HUDEP-2 (cell line): Measurements from ENCODE around the gene LCN15.

Source experiments
- DNase-seq, 76 experiments: peaks; one replicate each; lab custom pipeline; 2025; ENCODE audit not compliant: unreplicated experiment in 76 of 76; lab: John Stamatoyannopoulos, UW

The LCN15 gene

DNA sequence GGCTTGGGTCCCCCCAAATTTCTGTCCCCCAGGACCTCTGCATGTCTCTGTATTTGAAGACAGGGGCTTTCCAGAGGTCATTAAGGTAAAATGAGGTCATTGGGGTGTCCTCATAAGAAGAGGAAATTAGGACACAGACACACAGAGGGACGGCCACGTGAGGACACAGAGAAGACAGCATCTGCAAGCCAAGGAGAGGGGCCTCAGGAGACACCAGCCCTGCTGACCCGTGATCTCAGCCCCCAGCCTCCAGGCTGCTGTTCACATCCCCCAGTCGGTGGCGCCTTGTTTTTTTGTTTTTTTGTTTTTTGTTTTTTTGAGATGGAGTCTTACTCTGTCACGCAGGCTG lies 30.7 kb upstream of the LCN15 start:
- no peak for DNase-seq

DNA sequence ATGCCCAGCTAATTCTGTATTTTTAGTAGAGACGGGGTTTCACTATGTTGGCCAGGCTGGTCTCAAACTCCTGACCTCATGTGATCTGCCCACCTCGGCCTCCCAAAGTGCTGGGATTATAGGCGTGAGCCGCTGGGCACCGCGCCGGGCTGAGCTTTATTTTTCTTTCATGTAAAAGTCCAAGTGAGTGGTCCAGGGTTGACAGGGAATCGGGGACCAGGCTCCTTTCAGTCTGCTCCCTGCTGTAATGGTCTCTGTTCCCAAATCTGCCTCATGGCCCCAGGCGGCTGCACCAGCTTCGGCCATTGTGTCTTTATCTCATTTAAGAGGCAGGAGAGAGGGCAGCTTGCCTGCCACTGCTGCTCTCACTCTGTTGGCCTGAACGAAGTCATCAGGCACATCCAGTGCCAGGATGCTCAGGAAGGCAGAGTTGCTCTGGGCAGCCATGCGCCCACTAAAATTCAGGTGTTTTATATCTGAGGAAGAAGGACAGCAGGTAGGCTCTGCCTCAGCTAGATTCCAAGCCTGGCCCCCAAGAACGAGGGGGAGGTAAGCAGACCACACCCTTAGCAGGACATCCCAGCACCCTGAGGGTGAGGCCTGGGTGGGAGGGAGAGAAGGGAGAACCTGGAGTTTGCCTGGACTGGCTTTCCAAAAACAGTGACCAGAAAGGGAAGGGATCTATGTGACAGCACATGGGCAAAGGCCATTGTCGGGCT lies 30.1 kb upstream of the LCN15 start:
- DNase-seq: no peak

DNA sequence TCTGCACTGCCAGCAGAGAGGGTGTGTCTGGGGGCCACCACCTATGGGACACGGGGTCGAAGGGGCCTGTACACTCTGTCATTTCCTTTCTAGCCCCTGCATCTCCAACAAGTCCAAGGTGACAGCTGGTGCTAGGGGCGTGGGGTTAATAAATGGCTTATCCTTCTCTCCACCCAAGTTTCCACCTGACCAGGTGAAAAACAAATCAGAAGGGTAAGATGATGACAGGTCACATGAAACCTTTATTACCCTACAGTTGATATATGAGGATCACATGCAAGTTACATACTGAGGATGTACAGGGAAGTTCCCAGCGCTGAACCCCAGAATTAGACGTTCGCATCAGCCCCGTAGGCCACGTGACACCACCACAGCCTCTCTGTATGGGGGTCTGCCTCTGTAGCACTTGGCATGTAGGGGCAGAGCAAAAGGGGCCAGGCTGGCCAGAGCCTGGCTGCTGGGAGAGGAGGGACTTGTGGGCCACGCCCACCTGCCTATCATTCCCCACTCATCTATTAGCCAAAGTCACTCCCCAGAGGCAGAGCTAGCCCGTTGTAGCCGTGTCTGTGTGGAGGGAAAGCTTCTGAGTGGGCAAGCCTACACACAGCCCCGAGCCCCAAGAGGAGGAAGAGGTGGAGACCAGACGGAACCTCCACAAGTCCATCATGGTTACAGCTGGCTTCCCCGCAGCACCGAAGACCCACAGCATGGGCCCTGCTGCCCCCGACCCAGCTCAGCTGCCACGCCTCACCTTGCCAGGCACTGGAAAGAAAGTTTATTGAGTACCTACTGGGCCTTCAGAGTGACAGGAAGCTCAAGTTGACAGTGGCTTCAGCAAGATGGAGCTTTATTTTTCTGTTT lies 29.0 kb upstream of the LCN15 start:
- peak in 59 of 76 experiments; percentile 11 to 74 (median 47) for DNase-seq

DNA sequence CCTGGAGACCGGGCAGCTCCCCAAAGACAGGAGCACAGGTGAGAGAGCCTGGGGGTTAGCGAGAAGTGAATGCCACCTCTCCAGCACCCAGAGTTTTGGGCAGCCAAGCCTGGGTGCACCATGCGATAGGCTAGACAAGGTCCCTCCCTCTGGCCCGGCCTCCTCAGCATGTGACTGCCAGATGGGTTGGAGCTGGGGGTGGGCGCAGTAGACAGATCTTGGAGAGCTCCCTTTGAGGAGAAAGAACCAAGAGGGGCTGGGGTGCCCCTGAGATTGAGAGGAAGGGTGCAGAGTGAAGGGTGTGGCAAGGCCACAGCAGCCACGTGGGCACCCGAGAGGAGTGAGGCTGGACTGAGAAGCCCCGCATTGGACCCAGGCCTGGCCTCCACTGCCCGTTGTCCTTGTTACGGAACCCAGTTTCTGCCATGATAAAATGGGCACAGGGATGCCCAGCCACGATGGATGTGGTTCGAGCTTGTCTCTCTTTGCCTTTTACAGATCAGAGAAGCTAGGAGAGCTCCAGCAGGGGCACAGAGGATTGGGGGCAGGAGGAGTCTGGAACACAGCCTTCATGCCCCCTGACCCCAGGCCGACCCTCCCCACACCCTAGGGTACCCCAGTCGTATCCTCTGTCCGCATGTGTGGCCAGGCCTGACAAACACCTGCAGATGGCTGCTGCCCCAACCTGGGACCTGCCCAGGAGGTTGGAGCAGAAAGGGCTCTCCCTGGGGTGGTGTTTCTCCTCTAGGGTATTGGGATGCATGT lies 28.2 kb upstream of the LCN15 start:
- peak in 36 of 76 experiments; percentile 11 to 60 (median 38) for DNase-seq

DNA sequence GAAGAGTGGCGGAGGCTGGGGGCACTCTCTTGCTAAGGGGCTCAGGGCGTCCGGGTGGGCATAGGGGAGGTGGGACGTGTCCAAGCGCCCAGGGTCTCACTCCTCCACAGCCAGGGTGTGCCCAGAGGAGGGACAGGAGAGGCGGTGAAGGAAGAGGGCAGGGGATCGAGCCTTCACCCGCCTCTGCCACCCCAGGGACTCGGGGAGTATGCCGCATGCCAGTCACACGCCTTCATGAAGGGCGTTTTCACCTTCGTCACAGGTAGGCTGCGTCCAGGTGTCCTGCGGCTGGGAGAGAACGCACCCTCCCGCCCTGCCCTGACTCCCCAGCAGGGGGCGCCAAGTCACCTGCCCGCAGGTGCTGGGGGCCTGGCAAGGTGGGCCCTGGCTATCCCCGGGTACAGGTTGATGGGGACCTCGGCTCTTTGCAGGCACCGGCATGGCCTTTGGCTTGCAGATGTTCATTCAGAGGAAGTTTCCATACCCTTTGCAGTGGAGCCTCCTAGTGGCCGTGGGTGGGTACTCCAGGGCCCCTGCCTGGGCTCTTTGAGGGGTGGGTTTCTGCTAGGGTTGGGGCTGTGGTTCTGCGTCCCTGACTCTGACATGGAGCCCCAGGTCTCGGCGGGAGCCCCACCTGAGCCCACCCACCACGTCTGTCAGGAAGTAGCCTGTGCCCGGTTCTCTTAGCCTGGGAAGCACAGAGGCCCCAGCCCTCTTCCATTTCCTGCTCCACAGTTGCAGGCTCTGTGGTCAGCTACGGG lies 27.4 kb upstream of the LCN15 start:
- peak in 54 of 76 experiments; percentile 10 to 90 (median 49) for DNase-seq

DNA sequence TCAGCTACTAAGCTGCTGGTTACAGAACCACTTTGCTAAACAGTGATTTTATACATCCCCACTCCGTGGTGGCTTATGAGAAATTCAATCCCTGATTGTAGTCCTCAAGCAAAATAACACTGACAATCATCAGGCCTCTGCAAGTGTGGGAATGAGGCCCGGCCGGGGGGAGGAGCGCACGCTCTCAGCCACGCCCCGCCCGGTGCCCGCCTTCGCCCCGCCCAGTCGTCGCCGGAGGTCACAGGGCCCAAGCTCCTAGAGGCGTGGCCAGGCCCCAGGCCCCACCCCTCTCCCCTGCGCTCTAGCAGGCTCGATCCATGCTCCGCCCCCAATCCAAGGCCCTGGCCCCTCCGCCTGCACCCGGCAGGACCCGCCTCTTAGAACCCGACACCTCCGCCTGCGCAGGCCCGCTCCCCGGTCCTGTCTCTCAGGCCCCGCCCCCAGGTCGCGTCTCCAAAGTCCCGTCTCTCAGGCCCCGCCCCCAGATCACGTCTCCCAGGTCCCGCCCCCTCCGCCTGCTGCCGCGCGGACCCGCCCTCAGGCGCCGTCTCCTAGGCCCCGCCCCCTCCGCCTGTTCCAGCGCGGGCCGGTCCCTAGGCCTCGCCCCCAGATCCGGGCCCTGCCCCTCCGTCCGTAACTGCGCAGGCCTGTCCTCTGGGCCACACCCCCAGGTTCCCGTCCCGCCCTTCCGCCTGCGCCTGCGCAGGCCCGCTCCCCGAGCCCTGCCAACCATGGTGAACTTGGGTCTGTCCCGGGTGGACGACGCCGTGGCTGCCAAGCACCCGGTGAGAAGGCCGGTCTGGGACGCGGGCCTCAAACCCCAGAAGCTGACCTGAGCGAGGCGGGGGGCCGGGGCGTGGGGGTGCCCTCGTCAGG lies 26.6 kb upstream of the LCN15 start, which contains the start of gene TMEM141:
TMEM141 (plus strand) TSS at position 705 of the 876 bp plus-strand sequence; CDS start at position 732, 27 bp downstream.
- peak; percentile 83 to 100 (median 99) for DNase-seq

DNA sequence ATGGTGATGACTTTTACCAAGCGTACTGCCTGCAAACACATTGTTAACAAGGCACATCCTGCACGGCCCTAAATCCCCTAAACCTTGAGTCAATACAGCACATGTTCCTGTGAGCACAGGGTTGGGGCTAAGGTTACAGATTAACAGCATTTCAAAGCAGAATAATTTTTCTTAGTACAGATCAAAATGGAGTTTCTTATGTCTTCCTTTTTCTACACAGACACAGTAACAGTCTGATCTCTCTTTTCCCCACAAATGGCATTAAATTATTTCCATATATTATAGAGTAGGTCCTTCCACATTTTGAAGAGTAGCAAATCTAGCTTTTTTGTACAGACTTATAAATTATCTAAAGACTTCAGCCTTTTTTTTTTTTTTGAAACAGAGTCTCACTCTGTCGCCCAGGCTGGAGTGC lies 25.2 kb upstream of the LCN15 start:
- DNase-seq: peak in 1 of 76 experiments; percentile 57

- peak in 50 of 76 experiments; percentile 16 to 75 (median 46) for DNase-seq
Observed at GRCh38 chr9:136788644-136789522, 24.6 kb upstream of the LCN15 start.

GRCh38 chr9:136787690-136788400 lies 23.5 kb upstream of the LCN15 start:
- DNase-seq: peak in 69 of 76 experiments; percentile 32 to 88 (median 71)

- DNase-seq: peak in 4 of 76 experiments; percentile 21 to 35 (median 26)
Observed at GRCh38 chr9:136786983-136787382, 22.7 kb upstream of the LCN15 start.

DNA sequence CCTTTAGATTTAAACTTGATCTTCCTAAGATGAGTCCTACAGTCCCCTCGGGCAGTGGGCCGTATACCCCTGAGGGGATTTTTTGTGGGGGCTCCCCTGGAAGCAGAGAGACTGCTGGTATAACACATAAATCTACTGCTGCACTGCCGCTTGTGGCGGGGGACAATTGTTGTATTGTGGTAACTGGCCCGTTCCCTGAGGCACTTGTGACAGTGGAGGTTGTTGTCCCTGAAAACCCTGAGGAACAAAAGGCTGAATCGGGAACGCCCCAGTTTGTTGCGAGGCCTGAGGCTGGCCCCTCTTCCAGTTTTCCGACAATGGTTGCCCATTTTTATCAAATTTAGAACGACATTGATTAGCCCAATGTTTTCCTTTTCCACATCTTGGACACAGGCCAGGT lies 22.1 kb upstream of the LCN15 start:
- DNase-seq: no peak

GRCh38 chr9:136785565-136786355 lies 21.4 kb upstream of the LCN15 start:
- peak in 44 of 76 experiments; percentile 11 to 73 (median 46) for DNase-seq

GRCh38 chr9:136784997-136785361 lies 20.7 kb upstream of the LCN15 start:
- DNase-seq: peak in 70 of 76 experiments; percentile 26 to 93 (median 68)

DNA sequence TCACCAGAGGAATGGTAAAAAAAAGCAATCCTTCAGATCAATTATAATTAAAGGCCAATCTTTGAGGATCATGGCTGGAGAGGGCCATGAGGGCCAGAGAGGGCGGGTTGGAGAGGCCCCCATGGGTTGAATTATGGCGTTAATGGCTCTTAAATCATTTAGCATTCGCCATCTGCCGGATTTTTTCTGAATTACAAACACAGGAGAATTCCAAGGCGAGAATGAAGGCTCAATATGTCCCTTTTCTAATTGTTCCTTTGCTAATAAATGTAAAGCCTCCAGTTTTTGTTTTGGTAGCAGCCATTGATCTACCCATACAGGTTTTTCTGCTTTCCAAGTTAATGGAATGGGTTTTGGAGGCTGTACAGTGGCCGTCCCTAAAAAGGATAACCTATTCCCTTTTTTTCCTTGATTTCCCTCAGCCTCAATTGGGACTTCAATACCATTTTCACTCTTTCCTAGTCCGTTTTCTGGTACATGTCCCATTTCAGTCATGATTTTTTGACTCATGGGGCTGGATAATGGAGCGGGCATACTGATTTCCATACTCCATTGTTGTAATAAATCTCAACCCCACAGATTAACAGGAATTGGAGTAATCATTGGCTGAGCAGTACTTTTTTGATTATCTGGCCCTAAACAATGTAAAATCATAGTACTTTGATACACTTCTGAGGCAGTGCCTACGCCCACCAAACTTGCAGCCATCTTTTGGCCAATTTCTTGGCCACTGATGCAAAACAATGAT lies 20.1 kb upstream of the LCN15 start:
- DNase-seq: peak in 24 of 76 experiments; percentile 19 to 74 (median 48)

GRCh38 chr9:136782452-136782851 lies 18.1 kb upstream of the LCN15 start:
- DNase-seq: no peak

DNA sequence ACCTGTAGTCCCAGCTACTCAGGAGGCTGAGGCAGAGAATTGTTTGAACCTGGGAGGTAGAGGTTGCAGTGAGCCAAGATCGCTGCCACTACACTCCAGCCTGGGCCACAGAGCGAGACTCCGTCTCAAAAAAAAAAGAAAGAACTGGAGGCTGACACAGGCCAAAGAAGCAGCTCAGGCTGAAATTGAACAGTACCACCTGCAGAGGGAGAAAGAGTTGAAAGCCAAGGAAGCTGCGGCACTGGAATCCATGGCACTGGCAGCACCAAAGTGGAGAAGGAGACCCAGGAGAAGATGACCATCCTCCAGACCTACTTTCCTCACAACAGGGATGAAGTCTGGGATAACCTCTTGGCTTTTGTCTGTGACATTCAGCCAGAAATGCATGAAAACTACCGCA lies 15.5 kb upstream of the LCN15 start:
- no peak for DNase-seq
